ENCODE measurements around the gene MLXIP. TPM values are rescaled to one million over a fixed set of nuclear protein-coding genes. Genes with fewer than 3 reads are reported as not detected.
A peak's percentile ranks its signal among the peaks of the same experiment; 100 is the strongest.
"Not testable (repeated sequence)": the region's sequence is repeated elsewhere in the genome, so short reads cannot be mapped to it uniquely, and the experiment has no call there.

MLXIP gene
- total and polyA plus RNA-seq, 9 of the 15 experiments (the other 6 are each of a cell fraction or from before 2014, with no cell fraction given), result 2.2 to 66.3 (median 18.1) TPM

- peaks cover 60% of the 10 kb centered on the region; the same call in 1 of the 3 replicates for H3K36me3 ChIP-seq (ENCODE audit: control insufficient read depth, insufficient read depth, low read length)
- 75% methylated on average over 3 of the region's 3 CpGs for WGBS (ENCODE audit: insufficient coverage, low coverage, missing lambda C conversion rate)
- CTCF ChIA-PET (ENCODE audit: low intra/inter-chr PET ratio); H3K27ac ChIP-seq (ENCODE audit: extremely low read depth, low read depth, low read length); H3K4me3 ChIP-seq; POLR2A ChIA-PET; intact Hi-C loops (cut with micrococcal nuclease); FAIRE-seq; H3K4me2 ChIP-seq (ENCODE audit: insufficient read depth, low read length); ATAC-seq; H2AFZ ChIP-seq (ENCODE audit: low read depth, low read length); BruUV-seq (replicated peaks); H3K4me1 ChIP-seq (replicated peaks in 1 of 2; ENCODE audit: control insufficient read depth in 2 of 2, insufficient read depth in 2 of 2, low read length in 2 of 2); DNase-seq (ENCODE audit: extremely low read depth in 1 of 4, low spot score in 3 of 4); H4K20me1 ChIP-seq (replicated peaks; ENCODE audit: control insufficient read depth, insufficient read depth, low read length); H3K79me2 ChIP-seq (ENCODE audit: control insufficient read depth, insufficient read depth, low read length); H3K27me3 ChIP-seq (ENCODE audit: control insufficient read depth in 2 of 2, insufficient read depth in 2 of 2, low read length in 2 of 2); H3K9me3 ChIP-seq (replicated peaks; ENCODE audit: control insufficient read depth, insufficient read depth, low read depth, low read length); H3K9ac ChIP-seq (ENCODE audit: insufficient read depth in 1 of 2, low read depth in 2 of 2, low read length in 2 of 2); H3K9me1 ChIP-seq (ENCODE audit: control insufficient read depth, insufficient read depth, low read length): not testable (repeated sequence)
- TF ChIP-seq ZNF121 (CRISPR knock-in tag; conservative IDR thresholded peaks at IDR 0.05), result peak; percentile 96
- in situ Hi-C loops (cut with MboI), result loop anchor here (5.0 kb wide), 1 partner anchor 151 kb away; no protein-coding TSS in a partner anchor
Measured at GRCh38 chr12:122041458-122041857, 37.1 kb upstream of the MLXIP start.

DNA sequence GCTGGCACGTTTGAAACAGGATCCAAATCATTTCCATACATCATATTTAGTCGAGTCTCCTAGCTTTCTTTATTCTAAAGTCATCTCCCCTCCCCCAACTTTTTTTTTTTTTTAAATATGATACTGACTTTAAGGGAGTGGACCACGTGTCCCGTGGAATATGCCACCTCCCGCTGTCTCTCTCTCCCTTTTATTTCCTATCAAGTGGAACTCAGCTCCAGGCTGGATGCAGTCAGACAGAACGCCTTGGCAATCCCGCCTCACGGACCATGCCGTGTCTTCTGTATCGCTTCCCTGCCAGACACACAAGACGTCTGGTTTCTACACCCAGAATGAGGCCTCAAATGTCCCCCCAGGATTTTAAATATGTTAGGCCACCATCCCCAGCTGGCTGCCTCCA is 35.6 kb upstream of the MLXIP start:
- Histone ChIP-seq H3K4me1 (replicated peaks in 1 of 2; ENCODE audit: control insufficient read depth in 2 of 2, insufficient read depth in 2 of 2, low read length in 2 of 2) (peaks cover 0 to 3% of the 10 kb centered on the region in 2 experiments; a peak in 1 of 5 replicates), H3K36me3 (ENCODE audit: control insufficient read depth, insufficient read depth, low read length) (peaks cover 52% of the 10 kb centered on the region; the same call in 1 of the 3 replicates), H3K4me3 (no peak overlapping the region), H3K4me2 (ENCODE audit: insufficient read depth, low read length) (no peak overlapping the region), H3K9me1 (ENCODE audit: control insufficient read depth, insufficient read depth, low read length) (no peaks in the 10 kb centered on the region), H3K9ac (ENCODE audit: insufficient read depth in 1 of 2, low read depth in 2 of 2, low read length in 2 of 2) (0 out of 4 replicates have a peak overlapping the region, but pooled peaks of 1 of the 2 experiments have one; percentile 17), H3K79me2 (ENCODE audit: control insufficient read depth, insufficient read depth, low read length) (no peaks in the 10 kb centered on the region), H3K9me3 (replicated peaks; ENCODE audit: control insufficient read depth, insufficient read depth, low read depth, low read length) (no peaks in the 10 kb centered on the region), H3K27ac (ENCODE audit: extremely low read depth, low read depth, low read length) (no peak overlapping the region), H2AFZ (ENCODE audit: low read depth, low read length) (no peak overlapping the region), H4K20me1 (replicated peaks; ENCODE audit: control insufficient read depth, insufficient read depth, low read length) (no peaks in the 10 kb centered on the region), H3K27me3 (ENCODE audit: control insufficient read depth in 2 of 2, insufficient read depth in 2 of 2, low read length in 2 of 2) (no peaks in the 10 kb centered on the region)
- FAIRE-seq (no peak), ATAC-seq (no peak), DNase-seq (ENCODE audit: extremely low read depth in 1 of 4, low spot score in 3 of 4) (no peak)
- TF ChIP-seq ZNF24 (IDR thresholded peaks at IDR 0.05) (no peak), TCF15 (CRISPR knock-in tag; IDR thresholded peaks at IDR 0.05) (no peak), SMARCA5 (IDR thresholded peaks at IDR 0.05) (no peak), ZNF785 (CRISPR knock-in tag; IDR thresholded peaks at IDR 0.05) (no peak), E2F5 (CRISPR knock-in tag; IDR thresholded peaks at IDR 0.05) (no peak), TRIM24 (IDR thresholded peaks at IDR 0.05) (no peak), MEF2D (tag; conservative IDR thresholded peaks at IDR 0.05; ENCODE audit: low read depth) (no peak)
- TF ChIP-seq, protein P1, sequence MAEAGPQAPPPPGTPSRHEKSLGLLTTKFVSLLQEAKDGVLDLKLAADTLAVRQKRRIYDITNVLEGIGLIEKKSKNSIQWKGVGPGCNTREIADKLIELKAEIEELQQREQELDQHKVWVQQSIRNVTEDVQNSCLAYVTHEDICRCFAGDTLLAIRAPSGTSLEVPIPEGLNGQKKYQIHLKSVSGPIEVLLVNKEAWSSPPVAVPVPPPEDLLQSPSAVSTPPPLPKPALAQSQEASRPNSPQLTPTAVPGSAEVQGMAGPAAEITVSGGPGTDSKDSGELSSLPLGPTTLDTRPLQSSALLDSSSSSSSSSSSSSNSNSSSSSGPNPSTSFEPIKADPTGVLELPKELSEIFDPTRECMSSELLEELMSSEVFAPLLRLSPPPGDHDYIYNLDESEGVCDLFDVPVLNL (CRISPR knock-in tag; IDR thresholded peaks at IDR 0.05; ENCODE audit: low read depth), result no peak
- TF ChIP-seq, protein P2, sequence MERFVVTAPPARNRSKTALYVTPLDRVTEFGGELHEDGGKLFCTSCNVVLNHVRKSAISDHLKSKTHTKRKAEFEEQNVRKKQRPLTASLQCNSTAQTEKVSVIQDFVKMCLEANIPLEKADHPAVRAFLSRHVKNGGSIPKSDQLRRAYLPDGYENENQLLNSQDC (CRISPR knock-in tag; IDR thresholded peaks at IDR 0.05), result no peak
- in situ Hi-C loops (cut with MboI), result loop anchor here (5.0 kb wide), 1 partner anchor 149 kb away; no protein-coding TSS in a partner anchor
- 85% methylated on average over 7 of the region's 11 CpGs for WGBS (ENCODE audit: insufficient coverage, low coverage, missing lambda C conversion rate)
- no TSS peak for BruUV-seq (replicated peaks)
- ChIA-PET CTCF (ENCODE audit: low intra/inter-chr PET ratio) (no interaction called here), POLR2A (interaction anchor here (0.6 to 0.9 kb wide), 2 partner anchors 11 to 36 kb away, joined by 3 to 4 read pairs; partner anchors contain the start of gene MLXIP)
- intact Hi-C loops (cut with micrococcal nuclease), result no loop called here

All from K562 (cell line).